K562 (cell line): Measurements from ENCODE around the gene CNTF. TPM values are rescaled to one million over a fixed set of nuclear protein-coding genes. Genes with fewer than 3 reads are reported as not detected.

Source experiments
- ATF1 ChIP-seq, 2 experiments: fragments of 450-650 bp in 1 of 2; IDR thresholded peaks; 2 replicates each; pipeline ENCODE4 v1.6.1; 2016; ENCODE audit warnings: missing compliant biosample characterization in 1 of 2, missing genetic modification characterization in 1 of 2
- ETV6 ChIP-seq, 3 experiments: fragments of 150-350 bp in 1 of 3; sonication (generic) in 1 of 3; formaldehyde crosslinking in 1 of 3; IDR thresholded peaks; 2 replicates each; pipeline versions ENCODE4 v1.6.1 to v1.8.0; 2014 to 2022; ENCODE audit warnings: borderline replicate concordance in 2 of 3, low read depth in 2 of 3, antibody characterized with exemption in 1 of 3, low read length in 1 of 3, mild to moderate bottlenecking in 1 of 3, missing genetic modification reagents in 1 of 3
- GATAD2A ChIP-seq: fragments of 450-650 bp; IDR thresholded peaks from 2 replicates; pipeline ENCODE4 v1.6.1; 2017
- MAZ ChIP-seq, 2 experiments: fragments of 450-650 bp in 1 of 2; sonication (generic) in 1 of 2; formaldehyde crosslinking; IDR thresholded peaks in 1 of 2; conservative IDR thresholded peaks in 1 of 2; 2 replicates each; pipeline versions ENCODE4 v1.4.0 to v1.5.0; 2020; ENCODE audit warnings: mild to moderate bottlenecking in 1 of 2, missing genetic modification reagents in 1 of 2
- MCM3 ChIP-seq: fragments of 450-650 bp; IDR thresholded peaks from 2 replicates; pipeline ENCODE4 v1.6.1; 2016
- MTA3 ChIP-seq: fragments of 450-650 bp; formaldehyde crosslinking; IDR thresholded peaks from 2 replicates; pipeline ENCODE4 v1.6.1; 2017; ENCODE audit warnings: mild to moderate bottlenecking, borderline replicate concordance
- SREBF2 ChIP-seq: sonication (generic); formaldehyde crosslinking; IDR thresholded peaks from 2 replicates; pipeline ENCODE4 v1.4.0; 2020; ENCODE audit warnings: mild to moderate bottlenecking, missing genetic modification reagents
- U2AF2 ChIP-seq: fragments of 200-400 bp; formaldehyde crosslinking; optimal IDR thresholded peaks from 2 replicates; pipeline ENCODE3; 2017; ENCODE audit warnings: low read depth, mild to moderate bottlenecking, low read length
- ZFP1 ChIP-seq: fragments of 450-650 bp; formaldehyde crosslinking; IDR thresholded peaks from 2 replicates; pipeline ENCODE4 v1.4.0; 2020; ENCODE audit warnings: mild to moderate bottlenecking, mixed read lengths
- ZNF184 ChIP-seq: sonication (generic); formaldehyde crosslinking; IDR thresholded peaks from 2 replicates; pipeline ENCODE4 v1.5.0; 2020; ENCODE audit warnings: missing genetic modification reagents
- ZNF644 ChIP-seq: fragments of 200-800 bp; sonication (Bioruptor generic); IDR thresholded peaks from 2 replicates; pipeline ENCODE4 v1.6.1; 2016; ENCODE audit warnings: low read depth, missing genetic modification characterization, missing compliant biosample characterization
- ZNF696 ChIP-seq: fragments of 250-450 bp; sonication (Bioruptor Pico); conservative IDR thresholded peaks from 2 replicates; pipeline ENCODE4 v1.4.0; 2020; ENCODE audit warnings: mild to moderate bottlenecking, moderate library complexity
- polyA plus RNA-seq, 8 experiments: library from polyadenylated mRNA; depleted of rRNA in 4 of 8; stranded (reverse) in 5 of 8; unstranded in 3 of 8; fragments of >200 nt; fragmentation: Nextera tagmentation in 2 of 8; fragmentation: Illumina TruSeq in 1 of 8; extraction: Ambion mirVana in 2 of 8; extraction: Trizol in 1 of 8; gene quantifications; 2 replicates each; pipeline versions ENCODE4 v1.2.1 to v1.2.3, GENCODE V29; 2011 to 2014; ENCODE audit warnings: inconsistent platforms in 1 of 8, missing spikeins in 1 of 8
- total RNA-seq, 7 experiments: library from RNA; depleted of rRNA in 6 of 7; stranded (reverse); fragments of >200 nt in 6 of 7; fragmentation: Illumina TruSeq in 2 of 7; extraction: Trizol in 2 of 7; gene quantifications; 2 replicates each; pipeline versions ENCODE4 v1.2.1 to v1.2.3, GENCODE V29; 2011 to 2021; ENCODE audit warnings: low replicate concordance in 1 of 7
- TF ChIP-seq, protein P1 (sequence below): sonication (generic); formaldehyde crosslinking; IDR thresholded peaks from 2 replicates; pipeline ENCODE4 v1.5.0; 2020; ENCODE audit warnings: missing genetic modification reagents
- TF ChIP-seq, protein P2 (sequence below), 2 experiments: fragments of 250-450 bp in 1 of 2; fragments of 450-650 bp in 1 of 2; sonication (Bioruptor Pico) in 1 of 2; IDR thresholded peaks; 2 replicates each; pipeline versions ENCODE4 v1.6.1 to v1.8.0; 2016 to 2021; ENCODE audit warnings: mild to moderate bottlenecking in 2 of 2, moderate library complexity in 2 of 2, missing compliant biosample characterization in 1 of 2, missing genetic modification characterization in 1 of 2
- TF ChIP-seq, protein P3 (sequence below): fragments of 450-650 bp; IDR thresholded peaks from 2 replicates; pipeline ENCODE4 v1.6.1; 2016; ENCODE audit warnings: mild to moderate bottlenecking, moderate library complexity

CNTF gene
- total and polyA plus RNA-seq, 9 of the 15 experiments (the other 6 are each of a cell fraction or from before 2014, with no cell fraction given) = 0.17 to 5.0 (median 2.3) TPM

DNA sequence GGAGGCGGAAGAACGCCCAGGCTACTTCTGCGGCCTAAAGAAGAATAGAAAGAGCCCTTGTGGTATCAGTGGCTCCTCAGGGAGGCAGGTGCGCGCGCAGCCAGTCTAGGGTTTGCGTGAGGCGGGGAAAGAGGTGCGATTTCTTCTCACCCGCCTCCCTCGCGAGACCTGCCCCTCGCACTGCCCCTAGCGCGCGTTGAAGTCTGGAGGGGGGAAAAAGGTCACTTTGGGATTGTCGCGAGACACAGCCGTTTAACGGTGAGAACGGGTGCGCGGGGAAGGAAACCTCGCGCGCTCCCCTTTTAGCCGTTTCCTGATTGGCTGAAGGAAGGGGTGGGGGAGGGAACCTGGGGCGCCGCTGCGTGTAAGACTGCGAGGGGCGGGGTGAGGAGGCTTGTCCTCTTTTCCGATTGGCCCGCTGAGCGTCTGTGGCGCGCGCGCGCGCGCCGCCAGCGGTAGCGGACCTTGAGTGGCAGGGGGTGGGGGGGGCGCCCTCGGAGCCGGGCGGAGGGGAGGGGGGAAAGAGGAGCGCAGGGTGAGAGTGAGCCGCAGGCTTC lies 43.8 kb upstream of the CNTF start, which contains the start of gene ZFP91 (continued):
- TF ChIP-seq, protein P1, sequence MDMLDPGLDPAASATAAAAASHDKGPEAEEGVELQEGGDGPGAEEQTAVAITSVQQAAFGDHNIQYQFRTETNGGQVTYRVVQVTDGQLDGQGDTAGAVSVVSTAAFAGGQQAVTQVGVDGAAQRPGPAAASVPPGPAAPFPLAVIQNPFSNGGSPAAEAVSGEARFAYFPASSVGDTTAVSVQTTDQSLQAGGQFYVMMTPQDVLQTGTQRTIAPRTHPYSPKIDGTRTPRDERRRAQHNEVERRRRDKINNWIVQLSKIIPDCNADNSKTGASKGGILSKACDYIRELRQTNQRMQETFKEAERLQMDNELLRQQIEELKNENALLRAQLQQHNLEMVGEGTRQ (CRISPR knock-in tag) = no peak
- no peak for TF ChIP-seq SREBF2
- no peak for TF ChIP-seq ZNF184 (CRISPR knock-in tag)
- no peak; the same call in 1 of the 2 replicates for TF ChIP-seq MTA3
- no peak for TF ChIP-seq MCM3
- no peak for TF ChIP-seq ZFP1 (CRISPR knock-in tag)
- TF ChIP-seq ZNF696 (CRISPR knock-in tag) = no peak
- TF ChIP-seq ATF1 (CRISPR knock-in tag; IDR thresholded peaks at IDR 0.05) = no peak; the same call in 1 of the 2 replicates
- no peak for TF ChIP-seq ATF1 (tag; IDR thresholded peaks at IDR 0.05)
- TF ChIP-seq MAZ (CRISPR knock-in tag; conservative IDR thresholded peaks at IDR 0.05 in 1 of 2, IDR thresholded peaks at IDR 0.05 in 1 of 2) = peak in 1 of 2 experiments; percentile 11; a peak in 2 of 4 replicates
- TF ChIP-seq U2AF2 = no peak
- TF ChIP-seq, protein P2, sequence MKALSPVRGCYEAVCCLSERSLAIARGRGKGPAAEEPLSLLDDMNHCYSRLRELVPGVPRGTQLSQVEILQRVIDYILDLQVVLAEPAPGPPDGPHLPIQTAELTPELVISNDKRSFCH (CRISPR knock-in tag; IDR thresholded peaks at IDR 0.05) = no peak
- TF ChIP-seq, protein P2 (tag; IDR thresholded peaks at IDR 0.05) = peak; percentile 79
- no peak for TF ChIP-seq ETV6 (IDR thresholded peaks at IDR 0.05; ENCODE audit: borderline replicate concordance in 1 of 2, low read depth in 2 of 2, low read length in 1 of 2)
- TF ChIP-seq ETV6 (CRISPR knock-in tag; IDR thresholded peaks at IDR 0.05; ENCODE audit: borderline replicate concordance) = no peak
- TF ChIP-seq GATAD2A = no peak
- TF ChIP-seq ZNF644 (tag) = no peak
- TF ChIP-seq, protein P3, sequence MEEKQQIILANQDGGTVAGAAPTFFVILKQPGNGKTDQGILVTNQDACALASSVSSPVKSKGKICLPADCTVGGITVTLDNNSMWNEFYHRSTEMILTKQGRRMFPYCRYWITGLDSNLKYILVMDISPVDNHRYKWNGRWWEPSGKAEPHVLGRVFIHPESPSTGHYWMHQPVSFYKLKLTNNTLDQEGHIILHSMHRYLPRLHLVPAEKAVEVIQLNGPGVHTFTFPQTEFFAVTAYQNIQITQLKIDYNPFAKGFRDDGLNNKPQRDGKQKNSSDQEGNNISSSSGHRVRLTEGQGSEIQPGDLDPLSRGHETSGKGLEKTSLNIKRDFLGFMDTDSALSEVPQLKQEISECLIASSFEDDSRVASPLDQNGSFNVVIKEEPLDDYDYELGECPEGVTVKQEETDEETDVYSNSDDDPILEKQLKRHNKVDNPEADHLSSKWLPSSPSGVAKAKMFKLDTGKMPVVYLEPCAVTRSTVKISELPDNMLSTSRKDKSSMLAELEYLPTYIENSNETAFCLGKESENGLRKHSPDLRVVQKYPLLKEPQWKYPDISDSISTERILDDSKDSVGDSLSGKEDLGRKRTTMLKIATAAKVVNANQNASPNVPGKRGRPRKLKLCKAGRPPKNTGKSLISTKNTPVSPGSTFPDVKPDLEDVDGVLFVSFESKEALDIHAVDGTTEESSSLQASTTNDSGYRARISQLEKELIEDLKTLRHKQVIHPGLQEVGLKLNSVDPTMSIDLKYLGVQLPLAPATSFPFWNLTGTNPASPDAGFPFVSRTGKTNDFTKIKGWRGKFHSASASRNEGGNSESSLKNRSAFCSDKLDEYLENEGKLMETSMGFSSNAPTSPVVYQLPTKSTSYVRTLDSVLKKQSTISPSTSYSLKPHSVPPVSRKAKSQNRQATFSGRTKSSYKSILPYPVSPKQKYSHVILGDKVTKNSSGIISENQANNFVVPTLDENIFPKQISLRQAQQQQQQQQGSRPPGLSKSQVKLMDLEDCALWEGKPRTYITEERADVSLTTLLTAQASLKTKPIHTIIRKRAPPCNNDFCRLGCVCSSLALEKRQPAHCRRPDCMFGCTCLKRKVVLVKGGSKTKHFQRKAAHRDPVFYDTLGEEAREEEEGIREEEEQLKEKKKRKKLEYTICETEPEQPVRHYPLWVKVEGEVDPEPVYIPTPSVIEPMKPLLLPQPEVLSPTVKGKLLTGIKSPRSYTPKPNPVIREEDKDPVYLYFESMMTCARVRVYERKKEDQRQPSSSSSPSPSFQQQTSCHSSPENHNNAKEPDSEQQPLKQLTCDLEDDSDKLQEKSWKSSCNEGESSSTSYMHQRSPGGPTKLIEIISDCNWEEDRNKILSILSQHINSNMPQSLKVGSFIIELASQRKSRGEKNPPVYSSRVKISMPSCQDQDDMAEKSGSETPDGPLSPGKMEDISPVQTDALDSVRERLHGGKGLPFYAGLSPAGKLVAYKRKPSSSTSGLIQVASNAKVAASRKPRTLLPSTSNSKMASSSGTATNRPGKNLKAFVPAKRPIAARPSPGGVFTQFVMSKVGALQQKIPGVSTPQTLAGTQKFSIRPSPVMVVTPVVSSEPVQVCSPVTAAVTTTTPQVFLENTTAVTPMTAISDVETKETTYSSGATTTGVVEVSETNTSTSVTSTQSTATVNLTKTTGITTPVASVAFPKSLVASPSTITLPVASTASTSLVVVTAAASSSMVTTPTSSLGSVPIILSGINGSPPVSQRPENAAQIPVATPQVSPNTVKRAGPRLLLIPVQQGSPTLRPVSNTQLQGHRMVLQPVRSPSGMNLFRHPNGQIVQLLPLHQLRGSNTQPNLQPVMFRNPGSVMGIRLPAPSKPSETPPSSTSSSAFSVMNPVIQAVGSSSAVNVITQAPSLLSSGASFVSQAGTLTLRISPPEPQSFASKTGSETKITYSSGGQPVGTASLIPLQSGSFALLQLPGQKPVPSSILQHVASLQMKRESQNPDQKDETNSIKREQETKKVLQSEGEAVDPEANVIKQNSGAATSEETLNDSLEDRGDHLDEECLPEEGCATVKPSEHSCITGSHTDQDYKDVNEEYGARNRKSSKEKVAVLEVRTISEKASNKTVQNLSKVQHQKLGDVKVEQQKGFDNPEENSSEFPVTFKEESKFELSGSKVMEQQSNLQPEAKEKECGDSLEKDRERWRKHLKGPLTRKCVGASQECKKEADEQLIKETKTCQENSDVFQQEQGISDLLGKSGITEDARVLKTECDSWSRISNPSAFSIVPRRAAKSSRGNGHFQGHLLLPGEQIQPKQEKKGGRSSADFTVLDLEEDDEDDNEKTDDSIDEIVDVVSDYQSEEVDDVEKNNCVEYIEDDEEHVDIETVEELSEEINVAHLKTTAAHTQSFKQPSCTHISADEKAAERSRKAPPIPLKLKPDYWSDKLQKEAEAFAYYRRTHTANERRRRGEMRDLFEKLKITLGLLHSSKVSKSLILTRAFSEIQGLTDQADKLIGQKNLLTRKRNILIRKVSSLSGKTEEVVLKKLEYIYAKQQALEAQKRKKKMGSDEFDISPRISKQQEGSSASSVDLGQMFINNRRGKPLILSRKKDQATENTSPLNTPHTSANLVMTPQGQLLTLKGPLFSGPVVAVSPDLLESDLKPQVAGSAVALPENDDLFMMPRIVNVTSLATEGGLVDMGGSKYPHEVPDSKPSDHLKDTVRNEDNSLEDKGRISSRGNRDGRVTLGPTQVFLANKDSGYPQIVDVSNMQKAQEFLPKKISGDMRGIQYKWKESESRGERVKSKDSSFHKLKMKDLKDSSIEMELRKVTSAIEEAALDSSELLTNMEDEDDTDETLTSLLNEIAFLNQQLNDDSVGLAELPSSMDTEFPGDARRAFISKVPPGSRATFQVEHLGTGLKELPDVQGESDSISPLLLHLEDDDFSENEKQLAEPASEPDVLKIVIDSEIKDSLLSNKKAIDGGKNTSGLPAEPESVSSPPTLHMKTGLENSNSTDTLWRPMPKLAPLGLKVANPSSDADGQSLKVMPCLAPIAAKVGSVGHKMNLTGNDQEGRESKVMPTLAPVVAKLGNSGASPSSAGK = peak; percentile 69
